Measurements from ENCODE around the gene COQ2.

DNA sequence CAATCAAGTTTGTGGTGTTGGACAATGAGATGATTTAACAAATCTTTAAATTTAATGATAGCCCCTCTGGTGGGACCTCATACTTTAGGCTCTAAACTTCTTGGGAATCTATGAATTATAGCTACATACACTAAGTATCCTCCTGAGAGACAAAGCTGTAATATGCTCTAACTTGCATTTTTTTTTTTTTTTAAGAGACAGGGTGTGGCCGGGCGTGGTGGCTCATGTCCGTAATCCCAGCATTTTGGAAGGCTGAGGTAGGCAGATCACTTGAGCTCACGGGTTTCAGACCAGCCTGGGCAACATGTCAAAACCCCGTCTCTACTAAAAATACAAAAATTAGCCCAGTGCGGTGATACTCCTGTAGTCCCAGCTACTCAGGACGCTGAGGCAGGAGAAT lies 23.3 kb upstream of the COQ2 start:
- TF ChIP-seq, protein P1, sequence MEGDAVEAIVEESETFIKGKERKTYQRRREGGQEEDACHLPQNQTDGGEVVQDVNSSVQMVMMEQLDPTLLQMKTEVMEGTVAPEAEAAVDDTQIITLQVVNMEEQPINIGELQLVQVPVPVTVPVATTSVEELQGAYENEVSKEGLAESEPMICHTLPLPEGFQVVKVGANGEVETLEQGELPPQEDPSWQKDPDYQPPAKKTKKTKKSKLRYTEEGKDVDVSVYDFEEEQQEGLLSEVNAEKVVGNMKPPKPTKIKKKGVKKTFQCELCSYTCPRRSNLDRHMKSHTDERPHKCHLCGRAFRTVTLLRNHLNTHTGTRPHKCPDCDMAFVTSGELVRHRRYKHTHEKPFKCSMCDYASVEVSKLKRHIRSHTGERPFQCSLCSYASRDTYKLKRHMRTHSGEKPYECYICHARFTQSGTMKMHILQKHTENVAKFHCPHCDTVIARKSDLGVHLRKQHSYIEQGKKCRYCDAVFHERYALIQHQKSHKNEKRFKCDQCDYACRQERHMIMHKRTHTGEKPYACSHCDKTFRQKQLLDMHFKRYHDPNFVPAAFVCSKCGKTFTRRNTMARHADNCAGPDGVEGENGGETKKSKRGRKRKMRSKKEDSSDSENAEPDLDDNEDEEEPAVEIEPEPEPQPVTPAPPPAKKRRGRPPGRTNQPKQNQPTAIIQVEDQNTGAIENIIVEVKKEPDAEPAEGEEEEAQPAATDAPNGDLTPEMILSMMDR (IDR thresholded peaks at IDR 0.05) = no peak
- no peak for TF ChIP-seq POLR2A (IDR thresholded peaks at IDR 0.05)

Data from heart left ventricle (tissue), 13 donors.